ENCODE measurements around the gene RABGAP1.

DNA sequence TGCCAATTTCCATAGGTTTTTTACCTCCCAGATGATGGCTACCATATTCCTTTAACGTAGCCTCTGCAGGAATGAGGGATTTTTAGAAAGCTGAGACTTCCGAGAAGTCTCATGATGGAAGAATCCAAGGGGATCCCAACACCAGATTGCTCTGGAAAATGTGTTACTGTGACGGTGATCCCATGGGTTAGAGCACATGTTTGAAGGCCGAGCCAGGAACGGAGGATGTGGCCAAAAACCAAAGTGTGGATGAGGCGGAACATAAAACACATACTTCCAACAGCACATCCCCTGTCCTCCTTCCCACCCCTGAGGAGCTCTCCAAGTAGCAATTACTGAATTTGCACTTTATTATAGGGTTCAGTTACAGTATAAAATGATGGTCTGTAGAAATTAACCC lies 175.2 kb downstream of the RABGAP1 start:
- TF ChIP-seq POLR2A (IDR thresholded peaks at IDR 0.05; ENCODE audit: low read length) (no peak), GATA1 (IDR thresholded peaks at IDR 0.05; ENCODE audit: low read depth, low read length) (no peak)

All from erythroblast (primary cell).